ENCODE results near the gene CD80. TPM values are rescaled to one million over a fixed set of nuclear protein-coding genes. Genes with fewer than 3 reads are reported as not detected.

The CD80 gene
- total RNA-seq, 2 experiments from 2014 or later: 0.14 to 0.40 TPM

GRCh38 chr3:119481079-119481478 lies 78.3 kb downstream of the CD80 start:
- H3K4me3 Mint-ChIP-seq: no peak overlapping the region
- intact Hi-C loops (cut with micrococcal nuclease): no loop called here
- peaks cover 2% of the 10 kb centered on the region for H3K4me1 Mint-ChIP-seq (ENCODE audit: low read depth)
- DNase-seq: no peak
- H3K9me3 Mint-ChIP-seq: no peaks in the 10 kb centered on the region
- no peaks in the 10 kb centered on the region for H3K27me3 Mint-ChIP-seq (ENCODE audit: low read depth)
- CTCF ChIA-PET: no interaction called here
- no peak overlapping the region for H3K27ac Mint-ChIP-seq
- peaks cover 17% of the 10 kb centered on the region for H3K36me3 Mint-ChIP-seq (ENCODE audit: low read depth)

Other genes starting within 250 kb of the CD80 start
- 10 to 100 TPM; 21.4 to 26.9 TPM for gene TMEM39A, start 96.0 kb downstream of the CD80 start, total RNA-seq
- 1 to 10 TPM; 7.6 to 8.0 TPM for gene POGLUT1, start 90.7 kb downstream of the CD80 start, total RNA-seq
- gene TIMMDC1, start 61.1 kb downstream of the CD80 start, total RNA-seq: 10 to 100 TPM; 75.6 to 83.8 TPM
- 1 to 10 TPM; 2.6 to 3.1 TPM for gene ADPRH, start 19.9 kb upstream of the CD80 start, total RNA-seq
- under 1 TPM in 1 of 2 experiments, not detected in 1; 0.19 TPM for gene PLA1A, start 38.3 kb upstream of the CD80 start, total RNA-seq
- 1 to 10 TPM in 1 of 2 experiments, under 1 TPM in 1; 0.72 to 1.5 TPM for gene POPDC2, start 101.0 kb upstream of the CD80 start, total RNA-seq
- gene COX17, start 117.8 kb upstream of the CD80 start, total RNA-seq: 100 to 1,000 TPM; 104 to 113 TPM
- under 1 TPM; 0.26 to 0.57 TPM for gene CFAP91, start 143.4 kb upstream of the CD80 start, total RNA-seq
- under 1 TPM; 0.88 to 0.89 TPM for gene NR1I2, start 222.5 kb upstream of the CD80 start, total RNA-seq

Data from activated naive CD4-positive, alpha-beta T cell treated with anti-CD3 and anti-CD28 coated beads for 36 hours (primary cell).